Adrenal gland (tissue), 5 donors: ENCODE measurements around the gene CNKSR3.

ENCODE experiments used
- POLR2A ChIP-seq, 2 donors: fragments of 450-650 bp; IDR thresholded peaks; one replicate each; pipeline ENCODE4 v1.6.1; 2017; ENCODE audit warnings: antibody characterized with exemption in 2 of 2, mild to moderate bottlenecking in 2 of 2, moderate library complexity in 1 of 2
- TF ChIP-seq, protein P1 (sequence below), 6 experiments: fragments of 450-650 bp in 4 of 6; fragments of 200-600 bp in 2 of 6; sonication (generic) in 1 of 6; IDR thresholded peaks; 1 replicate in 5 of 6; 2 replicates in 1 of 6; pipeline versions ENCODE4 v1.5.1 to v1.8.0; 2016 to 2021; ENCODE audit warnings: antibody characterized with exemption in 6 of 6, mild to moderate bottlenecking in 2 of 6, moderate library complexity in 1 of 6
- donor health status: DM: no; HTN: no; CAD: no.

GRCh38 chr6:154427446-154427845 is 83.0 kb downstream of the CNKSR3 start:
- TF ChIP-seq, protein P1, sequence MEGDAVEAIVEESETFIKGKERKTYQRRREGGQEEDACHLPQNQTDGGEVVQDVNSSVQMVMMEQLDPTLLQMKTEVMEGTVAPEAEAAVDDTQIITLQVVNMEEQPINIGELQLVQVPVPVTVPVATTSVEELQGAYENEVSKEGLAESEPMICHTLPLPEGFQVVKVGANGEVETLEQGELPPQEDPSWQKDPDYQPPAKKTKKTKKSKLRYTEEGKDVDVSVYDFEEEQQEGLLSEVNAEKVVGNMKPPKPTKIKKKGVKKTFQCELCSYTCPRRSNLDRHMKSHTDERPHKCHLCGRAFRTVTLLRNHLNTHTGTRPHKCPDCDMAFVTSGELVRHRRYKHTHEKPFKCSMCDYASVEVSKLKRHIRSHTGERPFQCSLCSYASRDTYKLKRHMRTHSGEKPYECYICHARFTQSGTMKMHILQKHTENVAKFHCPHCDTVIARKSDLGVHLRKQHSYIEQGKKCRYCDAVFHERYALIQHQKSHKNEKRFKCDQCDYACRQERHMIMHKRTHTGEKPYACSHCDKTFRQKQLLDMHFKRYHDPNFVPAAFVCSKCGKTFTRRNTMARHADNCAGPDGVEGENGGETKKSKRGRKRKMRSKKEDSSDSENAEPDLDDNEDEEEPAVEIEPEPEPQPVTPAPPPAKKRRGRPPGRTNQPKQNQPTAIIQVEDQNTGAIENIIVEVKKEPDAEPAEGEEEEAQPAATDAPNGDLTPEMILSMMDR (IDR thresholded peaks at IDR 0.05) = no peak
- TF ChIP-seq POLR2A (IDR thresholded peaks at IDR 0.05) = no peak
